Astrocyte (in vitro differentiated cells and primary cell): ENCODE results near the gene LATS2. TPM values are rescaled to one million over a fixed set of nuclear protein-coding genes. Genes with fewer than 3 reads are reported as not detected.

Source experiments
- DNase-seq: peaks from one replicate; pipeline ENCODE4 v3.0.0-alpha.2; 2010; ENCODE audit warnings: low read depth
- FAIRE-seq: peaks from 2 replicates; lab custom pipeline; 2011; peaks lifted over from hg19 to GRCh38; lab: Jason Lieb, UNC
- H2AFZ ChIP-seq: 2 replicates; pipeline ENCODE4 v1.6.0; 2012; ENCODE audit warnings: low read depth, low read length, inconsistent platforms
- H3K27ac ChIP-seq: 2 replicates; pipeline ENCODE4 v1.5.1; 2011; ENCODE audit warnings: low read depth, low read length, inconsistent platforms
- H3K27me3 ChIP-seq: 2 replicates; pipeline ENCODE4 v1.6.0; 2011; ENCODE audit warnings: low read length, inconsistent platforms; ENCODE audit not compliant: insufficient read depth
- H3K36me3 ChIP-seq: 2 replicates; pipeline ENCODE4 v1.5.1; 2011; ENCODE audit warnings: low read length, inconsistent platforms; ENCODE audit not compliant: insufficient read depth
- H3K4me1 ChIP-seq: 2 replicates; pipeline ENCODE4 v1.5.1; 2011; ENCODE audit warnings: low read length, inconsistent platforms; ENCODE audit not compliant: insufficient read depth
- H3K4me2 ChIP-seq: 2 replicates; pipeline ENCODE4 v1.6.0; 2012; ENCODE audit warnings: low read length, inconsistent platforms
- H3K4me3 ChIP-seq: 2 replicates; pipeline ENCODE4 v1.5.1; 2011; ENCODE audit warnings: low read depth, mild to moderate bottlenecking, low read length, inconsistent platforms; ENCODE audit not compliant: insufficient read depth
- H3K79me2 ChIP-seq: 2 replicates; pipeline ENCODE4 v1.6.0; 2012; ENCODE audit warnings: mild to moderate bottlenecking, low read length, inconsistent platforms; ENCODE audit not compliant: insufficient read depth
- H3K9ac ChIP-seq: 2 replicates; pipeline ENCODE4 v1.6.0; 2012; ENCODE audit warnings: mild to moderate bottlenecking, low read length, inconsistent platforms
- H3K9me3 ChIP-seq: 2 replicates; pipeline ENCODE4 v1.5.1; 2012; ENCODE audit warnings: low read depth, mild to moderate bottlenecking, low read length, inconsistent platforms; ENCODE audit not compliant: insufficient read depth
- H4K20me1 ChIP-seq: 2 replicates; pipeline ENCODE4 v1.6.0; 2012; ENCODE audit warnings: low read length, inconsistent platforms; ENCODE audit not compliant: insufficient read depth
- H3K27ac Mint-ChIP-seq: one replicate; pipeline ENCODE4 v1.8.0; 2021; ENCODE audit warnings: mild to moderate bottlenecking, mixed read lengths; ENCODE audit not compliant: unreplicated experiment
- H3K27me3 Mint-ChIP-seq: one replicate; pipeline ENCODE4 v1.8.0; 2021; ENCODE audit warnings: low read depth, mixed read lengths; ENCODE audit not compliant: unreplicated experiment
- H3K36me3 Mint-ChIP-seq: one replicate; pipeline ENCODE4 v1.8.0; 2021; ENCODE audit warnings: low read depth, mixed read lengths; ENCODE audit not compliant: unreplicated experiment
- H3K4me1 Mint-ChIP-seq: one replicate; pipeline ENCODE4 v1.8.0; 2021; ENCODE audit warnings: low read depth, mixed read lengths; ENCODE audit not compliant: unreplicated experiment
- H3K4me3 Mint-ChIP-seq: one replicate; pipeline ENCODE4 v1.8.0; 2021; ENCODE audit warnings: mild to moderate bottlenecking, moderate library complexity, mixed read lengths; ENCODE audit not compliant: unreplicated experiment
- H3K9me3 Mint-ChIP-seq: one replicate; pipeline ENCODE4 v1.8.0; 2021; ENCODE audit warnings: mild to moderate bottlenecking, mixed read lengths; ENCODE audit not compliant: unreplicated experiment
- EZH2 ChIP-seq: IDR thresholded peaks from 2 replicates; pipeline ENCODE4 v1.6.1; 2012; ENCODE audit warnings: mild to moderate bottlenecking, low read length, inconsistent platforms; ENCODE audit not compliant: insufficient read depth
- total RNA-seq: library from RNA; stranded (reverse); gene quantifications from 2 replicates; pipeline ENCODE4 v1.2.1, GENCODE V29; 2021
- TF ChIP-seq, protein P1 (sequence below): IDR thresholded peaks from 2 replicates; pipeline ENCODE4 v1.5.1; 2011; ENCODE audit warnings: low read depth, mild to moderate bottlenecking, inconsistent platforms, low read length, moderate library complexity; ENCODE audit not compliant: insufficient read depth

The LATS2 gene
- total RNA-seq, 1 donor from 2014 or later: 46.7 TPM

GRCh38 chr13:21006141-21007005, 55.0 kb downstream of the LATS2 start:
- H3K4me1 ChIP-seq: peaks cover 5% of the 10 kb centered on the region
- no peaks in the 10 kb centered on the region for H3K27me3 ChIP-seq
- H3K36me3 Mint-ChIP-seq: peaks cover 7% of the 10 kb centered on the region
- peaks cover 94% of the 10 kb centered on the region for H3K79me2 ChIP-seq
- H3K4me3 ChIP-seq: no peak overlapping the region
- no peak overlapping the region for H2AFZ ChIP-seq
- H4K20me1 ChIP-seq: peaks cover 68% of the 10 kb centered on the region
- H3K4me2 ChIP-seq: no peak overlapping the region
- no peak overlapping the region for H3K9ac ChIP-seq
- H3K27ac ChIP-seq: no peak overlapping the region
- no peaks in the 10 kb centered on the region for H3K36me3 ChIP-seq
- H3K9me3 ChIP-seq: peaks cover 1% of the 10 kb centered on the region
- FAIRE-seq: no peak
- H3K4me1 Mint-ChIP-seq: peaks cover 26% of the 10 kb centered on the region
- H3K27ac Mint-ChIP-seq: no peak overlapping the region
- DNase-seq: no peak
- H3K4me3 Mint-ChIP-seq: no peak overlapping the region
- no peaks in the 10 kb centered on the region for H3K27me3 Mint-ChIP-seq
- TF ChIP-seq EZH2: no peak
- TF ChIP-seq, protein P1, sequence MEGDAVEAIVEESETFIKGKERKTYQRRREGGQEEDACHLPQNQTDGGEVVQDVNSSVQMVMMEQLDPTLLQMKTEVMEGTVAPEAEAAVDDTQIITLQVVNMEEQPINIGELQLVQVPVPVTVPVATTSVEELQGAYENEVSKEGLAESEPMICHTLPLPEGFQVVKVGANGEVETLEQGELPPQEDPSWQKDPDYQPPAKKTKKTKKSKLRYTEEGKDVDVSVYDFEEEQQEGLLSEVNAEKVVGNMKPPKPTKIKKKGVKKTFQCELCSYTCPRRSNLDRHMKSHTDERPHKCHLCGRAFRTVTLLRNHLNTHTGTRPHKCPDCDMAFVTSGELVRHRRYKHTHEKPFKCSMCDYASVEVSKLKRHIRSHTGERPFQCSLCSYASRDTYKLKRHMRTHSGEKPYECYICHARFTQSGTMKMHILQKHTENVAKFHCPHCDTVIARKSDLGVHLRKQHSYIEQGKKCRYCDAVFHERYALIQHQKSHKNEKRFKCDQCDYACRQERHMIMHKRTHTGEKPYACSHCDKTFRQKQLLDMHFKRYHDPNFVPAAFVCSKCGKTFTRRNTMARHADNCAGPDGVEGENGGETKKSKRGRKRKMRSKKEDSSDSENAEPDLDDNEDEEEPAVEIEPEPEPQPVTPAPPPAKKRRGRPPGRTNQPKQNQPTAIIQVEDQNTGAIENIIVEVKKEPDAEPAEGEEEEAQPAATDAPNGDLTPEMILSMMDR: no peak
- peaks cover 3% of the 10 kb centered on the region for H3K9me3 Mint-ChIP-seq

DNA sequence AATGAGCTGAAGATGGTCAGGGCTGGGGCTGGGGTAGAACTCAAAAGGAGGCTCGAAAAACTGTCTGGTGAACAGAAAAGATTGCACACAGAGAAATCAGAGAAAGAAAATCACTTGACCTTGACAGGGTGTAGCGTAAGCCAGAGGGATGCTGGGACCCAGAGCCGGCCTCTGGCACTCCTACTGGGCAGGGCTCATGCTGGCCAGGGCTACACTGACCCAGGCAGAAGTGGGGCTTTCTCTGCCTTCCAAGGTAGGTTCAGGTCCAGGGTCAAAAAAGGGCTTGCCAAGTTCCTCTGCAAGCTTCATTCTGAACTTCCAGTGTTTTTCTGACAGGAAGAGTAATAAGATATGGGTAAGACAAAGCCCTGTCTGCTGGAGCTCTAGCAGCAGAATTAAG, 56.2 kb downstream of the LATS2 start:
- no peak overlapping the region for H3K4me3 ChIP-seq
- H3K27ac ChIP-seq: no peak overlapping the region
- peaks cover 14% of the 10 kb centered on the region for H3K4me1 Mint-ChIP-seq
- no peak overlapping the region for H3K27ac Mint-ChIP-seq
- no peak for DNase-seq
- H4K20me1 ChIP-seq: peaks cover 56% of the 10 kb centered on the region
- no peaks in the 10 kb centered on the region for H3K36me3 ChIP-seq
- TF ChIP-seq, protein P1: no peak
- no peak for TF ChIP-seq EZH2
- H2AFZ ChIP-seq: no peak overlapping the region
- no peaks in the 10 kb centered on the region for H3K27me3 ChIP-seq
- peaks cover 2% of the 10 kb centered on the region for H3K9me3 ChIP-seq
- H3K27me3 Mint-ChIP-seq: no peaks in the 10 kb centered on the region
- no peaks in the 10 kb centered on the region for H3K4me1 ChIP-seq
- H3K79me2 ChIP-seq: peaks cover 94% of the 10 kb centered on the region
- H3K4me3 Mint-ChIP-seq: no peak overlapping the region
- H3K9ac ChIP-seq: no peak overlapping the region
- peaks cover 7% of the 10 kb centered on the region for H3K36me3 Mint-ChIP-seq
- peaks cover 5% of the 10 kb centered on the region for H3K9me3 Mint-ChIP-seq
- no peak for FAIRE-seq
- H3K4me2 ChIP-seq: no peak overlapping the region

- Mint-ChIP-seq H3K4me1 (peaks cover 15% of the 10 kb centered on the region), H3K27ac (no peak overlapping the region), H3K27me3 (no peaks in the 10 kb centered on the region), H3K4me3 (no peak overlapping the region), H3K9me3 (peaks cover 5% of the 10 kb centered on the region), H3K36me3 (peaks cover 8% of the 10 kb centered on the region)
- Histone ChIP-seq H3K4me1 (peaks cover 25% of the 10 kb centered on the region), H3K79me2 (peaks cover 87% of the 10 kb centered on the region), H3K9ac (no peak overlapping the region), H3K27ac (no peak overlapping the region), H3K4me2 (no peak overlapping the region), H3K27me3 (no peaks in the 10 kb centered on the region), H3K9me3 (peaks cover 2% of the 10 kb centered on the region), H4K20me1 (peaks cover 24% of the 10 kb centered on the region), H2AFZ (no peak overlapping the region), H3K36me3 (no peaks in the 10 kb centered on the region), H3K4me3 (no peak overlapping the region)
- TF ChIP-seq, protein P1: no peak
- TF ChIP-seq EZH2: no peak
- DNase-seq (no peak), FAIRE-seq (no peak)
Measured at GRCh38 chr13:21001471-21001870, 59.9 kb downstream of the LATS2 start.
